ENCODE results near the gene PFDN4.
"Not testable (repeated sequence)": the region's sequence is repeated elsewhere in the genome, so short reads cannot be mapped to it uniquely, and the experiment has no call there.

Gene PFDN4

DNA sequence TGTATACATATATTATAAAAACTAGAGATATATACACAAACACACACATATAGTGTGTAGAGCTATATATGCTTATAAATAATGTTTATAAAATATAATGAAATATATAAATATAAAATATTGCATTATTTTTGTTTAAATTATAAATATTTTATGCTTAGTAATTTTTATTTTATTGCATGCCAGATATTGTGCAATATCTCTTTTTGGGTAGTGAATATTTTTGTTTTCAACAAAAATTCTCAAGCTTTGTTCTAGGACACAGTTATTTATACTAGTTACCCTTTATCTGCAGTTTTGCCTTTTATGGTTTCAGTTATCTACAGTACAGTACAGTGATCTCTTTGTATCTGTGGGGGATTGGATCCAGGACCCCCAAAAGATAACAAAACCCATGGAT is 52.2 kb downstream of the PFDN4 start:
- TF ChIP-seq, protein P1, sequence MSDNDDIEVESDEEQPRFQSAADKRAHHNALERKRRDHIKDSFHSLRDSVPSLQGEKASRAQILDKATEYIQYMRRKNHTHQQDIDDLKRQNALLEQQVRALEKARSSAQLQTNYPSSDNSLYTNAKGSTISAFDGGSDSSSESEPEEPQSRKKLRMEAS (IDR thresholded peaks at IDR 0.05; ENCODE audit: low read depth, low read length) = no peak
- TF ChIP-seq, protein P2, sequence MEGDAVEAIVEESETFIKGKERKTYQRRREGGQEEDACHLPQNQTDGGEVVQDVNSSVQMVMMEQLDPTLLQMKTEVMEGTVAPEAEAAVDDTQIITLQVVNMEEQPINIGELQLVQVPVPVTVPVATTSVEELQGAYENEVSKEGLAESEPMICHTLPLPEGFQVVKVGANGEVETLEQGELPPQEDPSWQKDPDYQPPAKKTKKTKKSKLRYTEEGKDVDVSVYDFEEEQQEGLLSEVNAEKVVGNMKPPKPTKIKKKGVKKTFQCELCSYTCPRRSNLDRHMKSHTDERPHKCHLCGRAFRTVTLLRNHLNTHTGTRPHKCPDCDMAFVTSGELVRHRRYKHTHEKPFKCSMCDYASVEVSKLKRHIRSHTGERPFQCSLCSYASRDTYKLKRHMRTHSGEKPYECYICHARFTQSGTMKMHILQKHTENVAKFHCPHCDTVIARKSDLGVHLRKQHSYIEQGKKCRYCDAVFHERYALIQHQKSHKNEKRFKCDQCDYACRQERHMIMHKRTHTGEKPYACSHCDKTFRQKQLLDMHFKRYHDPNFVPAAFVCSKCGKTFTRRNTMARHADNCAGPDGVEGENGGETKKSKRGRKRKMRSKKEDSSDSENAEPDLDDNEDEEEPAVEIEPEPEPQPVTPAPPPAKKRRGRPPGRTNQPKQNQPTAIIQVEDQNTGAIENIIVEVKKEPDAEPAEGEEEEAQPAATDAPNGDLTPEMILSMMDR (IDR thresholded peaks at IDR 0.05; ENCODE audit: low read depth, low read length) = no peak
- TF ChIP-seq POLR2A (IDR thresholded peaks at IDR 0.05; ENCODE audit: extremely low read depth, insufficient read length) (no peak), MYC (IDR thresholded peaks at IDR 0.05; ENCODE audit: low read depth, low read length) (no peak)
- DNase-seq (ENCODE audit: low read depth) = no peak
- H3K4me3 ChIP-seq (ENCODE audit: low read depth, low read length) = no peak overlapping the region

DNA sequence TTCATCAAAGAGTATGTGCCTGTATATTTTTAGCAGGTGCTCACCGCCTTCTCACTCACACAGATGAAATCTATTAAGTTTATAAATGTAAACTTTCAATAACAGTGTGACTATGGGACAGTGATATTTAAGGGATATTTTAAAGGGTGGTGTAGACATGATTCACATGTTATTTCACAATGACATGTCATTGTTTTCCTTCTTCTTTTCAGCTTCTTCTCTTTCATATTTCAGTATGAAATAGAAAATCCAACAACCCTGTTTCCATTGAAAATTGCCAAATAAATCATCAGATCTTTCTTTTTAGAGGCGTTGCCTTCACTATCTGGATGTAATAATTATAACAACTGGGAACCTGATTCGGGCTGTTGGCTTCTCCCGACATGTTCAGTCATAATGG is 54.8 kb downstream of the PFDN4 start:
- no peak for TF ChIP-seq MYC (IDR thresholded peaks at IDR 0.05; ENCODE audit: low read depth, low read length)
- TF ChIP-seq, protein P2 (IDR thresholded peaks at IDR 0.05; ENCODE audit: low read depth, low read length) = no peak
- no peak for TF ChIP-seq POLR2A (IDR thresholded peaks at IDR 0.05; ENCODE audit: extremely low read depth, insufficient read length)
- TF ChIP-seq, protein P1 (IDR thresholded peaks at IDR 0.05; ENCODE audit: low read depth, low read length) = no peak
- DNase-seq (ENCODE audit: low read depth) = no peak
- H3K4me3 ChIP-seq (ENCODE audit: low read depth, low read length) = no peak overlapping the region

DNA sequence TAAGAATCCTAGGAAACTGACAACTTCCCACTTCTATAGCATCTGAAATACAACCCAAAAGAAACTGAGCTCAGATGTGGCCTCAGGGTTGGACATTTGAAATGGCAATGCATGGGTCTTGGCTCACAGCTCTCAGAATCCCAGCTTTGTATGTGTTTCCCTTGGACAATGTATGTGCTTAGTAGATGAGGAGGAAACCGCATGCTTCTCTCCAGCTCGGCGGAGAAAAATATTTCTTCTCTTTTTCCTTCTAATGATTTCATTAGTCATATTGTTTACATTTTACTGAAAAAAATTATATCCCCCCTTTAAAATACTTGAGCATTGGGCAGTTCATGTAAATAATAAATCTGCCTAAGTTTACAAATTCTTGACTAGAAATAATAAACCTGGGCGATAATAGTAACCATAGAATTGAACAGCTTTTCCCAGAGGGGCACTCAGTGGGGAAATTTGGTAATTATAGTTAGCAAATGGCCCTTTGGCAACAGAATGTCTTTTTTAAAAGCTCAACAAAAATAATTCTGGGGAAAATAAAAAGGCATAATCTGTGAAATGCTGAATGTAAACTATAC is 55.3 kb downstream of the PFDN4 start:
- TF ChIP-seq, protein P1 (IDR thresholded peaks at IDR 0.05; ENCODE audit: low read depth, low read length) = no peak
- TF ChIP-seq MYC (IDR thresholded peaks at IDR 0.05; ENCODE audit: low read depth, low read length) = no peak
- no peak for TF ChIP-seq POLR2A (IDR thresholded peaks at IDR 0.05; ENCODE audit: extremely low read depth, insufficient read length)
- TF ChIP-seq, protein P2 (IDR thresholded peaks at IDR 0.05; ENCODE audit: low read depth, low read length) = no peak
- DNase-seq (ENCODE audit: low read depth) = no peak
- H3K4me3 ChIP-seq (ENCODE audit: low read depth, low read length) = no peak overlapping the region

DNA sequence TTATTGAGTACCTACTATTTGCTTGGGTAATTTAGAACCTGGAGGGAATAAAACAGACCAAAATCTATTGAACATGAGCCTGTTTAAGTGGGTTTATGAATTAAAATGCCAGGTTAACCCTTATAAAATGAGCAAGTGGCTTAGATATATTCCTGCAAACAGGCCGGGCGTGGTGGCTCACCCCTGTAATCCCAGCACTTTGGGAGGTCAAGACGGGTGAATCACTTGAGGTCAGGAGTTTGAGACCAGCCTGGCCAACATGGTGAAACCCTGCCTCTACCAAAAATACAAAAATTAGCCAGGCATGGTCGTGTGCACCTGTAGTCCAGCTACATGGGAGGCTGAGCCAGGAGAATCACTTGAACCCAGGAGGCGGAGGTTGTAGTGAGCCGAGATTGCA is 57.9 kb downstream of the PFDN4 start:
- H3K4me3 ChIP-seq (ENCODE audit: low read depth, low read length); DNase-seq (ENCODE audit: low read depth): not testable (repeated sequence)

DNA sequence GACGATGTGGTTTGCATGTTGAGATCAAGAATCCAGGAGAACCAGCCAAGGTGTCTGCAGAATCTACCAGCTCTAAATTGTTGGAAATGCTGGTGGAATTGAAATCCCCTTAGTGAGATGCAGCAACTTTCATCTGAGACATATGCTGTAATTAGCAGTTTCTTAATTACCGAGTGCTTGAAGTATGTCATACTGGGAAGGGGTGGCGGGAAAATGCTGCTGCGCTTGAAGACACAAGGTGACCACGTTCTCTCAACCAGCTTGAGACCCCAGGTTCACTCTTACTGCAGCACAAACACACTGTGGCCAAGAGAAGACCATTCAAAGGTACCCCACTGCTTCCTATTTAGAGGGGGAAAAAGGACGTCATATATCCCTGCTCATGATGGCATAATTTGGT is 59.0 kb downstream of the PFDN4 start:
- TF ChIP-seq, protein P1 (IDR thresholded peaks at IDR 0.05; ENCODE audit: low read depth, low read length) = no peak
- TF ChIP-seq POLR2A (IDR thresholded peaks at IDR 0.05; ENCODE audit: extremely low read depth, insufficient read length) = no peak
- TF ChIP-seq, protein P2 (IDR thresholded peaks at IDR 0.05; ENCODE audit: low read depth, low read length) = no peak
- no peak for TF ChIP-seq MYC (IDR thresholded peaks at IDR 0.05; ENCODE audit: low read depth, low read length)
- H3K4me3 ChIP-seq (ENCODE audit: low read depth, low read length) = no peak overlapping the region
- no peak for DNase-seq (ENCODE audit: low read depth)

DNA sequence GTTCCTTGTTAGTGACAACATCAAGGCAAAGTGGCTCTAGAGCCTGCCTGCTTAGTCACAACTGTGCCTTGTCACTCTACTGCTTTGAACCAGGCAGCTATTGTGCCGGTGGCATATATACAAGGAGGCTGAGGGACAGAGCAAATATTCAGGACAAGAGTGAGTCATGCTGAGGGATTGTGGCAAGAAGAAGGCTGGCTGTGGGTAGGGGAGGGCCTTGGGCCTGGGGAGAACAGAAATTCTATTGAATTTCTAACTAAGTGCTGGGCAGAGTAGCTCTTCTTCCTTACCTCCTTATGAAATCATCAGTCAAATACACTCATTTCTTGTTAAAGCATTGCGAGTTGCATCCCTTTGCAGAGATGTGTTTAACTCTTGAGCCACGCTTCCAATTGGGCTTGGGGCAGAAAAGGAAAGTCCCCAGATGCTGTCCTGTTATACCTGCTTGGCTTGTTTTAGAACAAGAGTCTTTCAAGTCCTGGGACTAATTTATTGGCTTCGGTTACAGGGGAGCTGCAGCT is 59.7 kb downstream of the PFDN4 start:
- DNase-seq (ENCODE audit: low read depth) = no peak
- H3K4me3 ChIP-seq (ENCODE audit: low read depth, low read length) = no peak overlapping the region
- TF ChIP-seq, protein P1 (IDR thresholded peaks at IDR 0.05; ENCODE audit: low read depth, low read length) = no peak
- TF ChIP-seq MYC (IDR thresholded peaks at IDR 0.05; ENCODE audit: low read depth, low read length) (no peak), POLR2A (IDR thresholded peaks at IDR 0.05; ENCODE audit: extremely low read depth, insufficient read length) (no peak)
- TF ChIP-seq, protein P2 (IDR thresholded peaks at IDR 0.05; ENCODE audit: low read depth, low read length) = no peak

All from NB4 (cell line).